Suprapubic skin (tissue), 4 donors: ENCODE results near the gene GFOD1. TPM values are rescaled to one million over a fixed set of nuclear protein-coding genes. Genes with fewer than 3 reads are reported as not detected.

ENCODE experiments used
- DNase-seq, 2 donors: peaks; one replicate each; pipeline ENCODE4 v3.0.0-alpha.2; 2019; ENCODE audit warnings: low spot score in 2 of 2
- H3K27ac ChIP-seq: fragments of 200-600 bp; sonication (generic); one replicate; pipeline ENCODE4 v1.5.1; 2019
- H3K27me3 ChIP-seq: fragments of 200-600 bp; sonication (generic); one replicate; pipeline ENCODE4 v1.5.1; 2019
- H3K36me3 ChIP-seq: fragments of 200-600 bp; sonication (generic); one replicate; pipeline ENCODE4 v1.5.1; 2019
- H3K4me1 ChIP-seq: fragments of 200-600 bp; sonication (generic); one replicate; pipeline ENCODE4 v1.5.1; 2019
- H3K4me3 ChIP-seq: fragments of 200-600 bp; sonication (generic); one replicate; pipeline ENCODE4 v1.5.1; 2019; ENCODE audit warnings: mild to moderate bottlenecking
- H3K9me3 ChIP-seq: fragments of 200-600 bp; sonication (generic); one replicate; pipeline ENCODE4 v1.5.1; 2019
- EP300 ChIP-seq: sonication (generic); formaldehyde crosslinking; IDR thresholded peaks from one replicate; pipeline ENCODE4 v1.6.1; 2017; ENCODE audit warnings: antibody characterized with exemption
- POLR2A ChIP-seq, 2 donors: fragments of 450-650 bp; IDR thresholded peaks; one replicate each; pipeline ENCODE4 v1.6.1; 2017; ENCODE audit warnings: antibody characterized with exemption in 2 of 2, mild to moderate bottlenecking in 2 of 2, moderate library complexity in 2 of 2
- POLR2AphosphoS5 ChIP-seq, 3 donors: sonication (generic); formaldehyde crosslinking; IDR thresholded peaks; one replicate each; pipeline ENCODE4 v1.6.1; 2017; ENCODE audit warnings: antibody characterized with exemption in 3 of 3
- WGBS: methylation state at CpG from one replicate; pipeline ENCODE4 v1.1.5; 2018; 5-methylcytosine and 5-hydroxymethylcytosine counted together
- total RNA-seq, 4 donors: library from RNA; depleted of rRNA; stranded (reverse); fragments of >200 nt; gene quantifications; one replicate each; pipeline ENCODE4 v1.1.0, GENCODE V29; 2016
- TF ChIP-seq, protein P1 (sequence below), 2 donors: fragments of 200-600 bp in 1 of 2; fragments of 450-650 bp in 1 of 2; sonication (generic) in 1 of 2; IDR thresholded peaks; one replicate each; pipeline ENCODE4 v1.5.1; 2016 to 2019; ENCODE audit warnings: antibody characterized with exemption in 2 of 2, mild to moderate bottlenecking in 1 of 2, moderate library complexity in 1 of 2

Gene GFOD1
- total RNA-seq, 4 donors from 2014 or later: 7.5 to 15.2 (median 13.7) TPM

DNA sequence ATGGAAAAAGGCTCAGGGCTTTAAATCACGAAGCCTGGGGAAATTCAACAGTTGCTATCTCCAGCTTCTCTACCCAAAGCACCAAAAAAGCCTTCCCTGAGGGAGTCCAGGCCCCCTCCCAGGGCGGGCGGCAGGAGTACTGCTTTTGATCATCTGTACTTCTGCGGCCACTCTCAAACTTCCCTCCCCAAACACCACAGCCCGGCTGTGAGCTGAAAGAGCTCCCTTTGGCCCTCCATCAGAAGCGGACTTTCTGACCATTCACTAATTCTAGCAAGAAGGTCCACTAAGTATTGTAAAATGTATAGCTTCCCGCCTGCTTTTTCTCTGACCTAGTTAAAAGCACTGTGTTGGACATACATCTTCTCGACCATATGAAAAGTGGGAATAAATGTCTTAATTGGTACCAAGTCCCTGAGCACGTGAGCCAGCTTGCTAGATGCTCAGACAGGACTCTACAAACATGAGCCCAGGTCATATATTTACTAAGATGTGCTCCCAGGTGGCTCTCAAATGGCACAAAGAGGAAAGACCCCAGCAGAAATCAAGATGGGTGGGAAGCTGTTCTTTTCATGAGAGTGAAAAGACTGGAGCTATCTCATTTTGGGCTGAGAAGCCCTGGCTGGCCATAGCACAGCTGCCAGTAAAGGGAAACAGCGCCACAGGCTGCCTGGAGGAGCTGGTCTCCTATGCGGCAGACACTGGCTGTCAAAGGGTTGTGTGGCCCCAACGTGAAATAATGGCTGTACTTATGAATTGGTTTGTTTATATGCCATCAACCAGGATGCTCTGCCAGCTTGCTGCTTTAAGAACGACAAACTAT is 58.6 kb downstream of the GFOD1 start:
- TF ChIP-seq, protein P1, sequence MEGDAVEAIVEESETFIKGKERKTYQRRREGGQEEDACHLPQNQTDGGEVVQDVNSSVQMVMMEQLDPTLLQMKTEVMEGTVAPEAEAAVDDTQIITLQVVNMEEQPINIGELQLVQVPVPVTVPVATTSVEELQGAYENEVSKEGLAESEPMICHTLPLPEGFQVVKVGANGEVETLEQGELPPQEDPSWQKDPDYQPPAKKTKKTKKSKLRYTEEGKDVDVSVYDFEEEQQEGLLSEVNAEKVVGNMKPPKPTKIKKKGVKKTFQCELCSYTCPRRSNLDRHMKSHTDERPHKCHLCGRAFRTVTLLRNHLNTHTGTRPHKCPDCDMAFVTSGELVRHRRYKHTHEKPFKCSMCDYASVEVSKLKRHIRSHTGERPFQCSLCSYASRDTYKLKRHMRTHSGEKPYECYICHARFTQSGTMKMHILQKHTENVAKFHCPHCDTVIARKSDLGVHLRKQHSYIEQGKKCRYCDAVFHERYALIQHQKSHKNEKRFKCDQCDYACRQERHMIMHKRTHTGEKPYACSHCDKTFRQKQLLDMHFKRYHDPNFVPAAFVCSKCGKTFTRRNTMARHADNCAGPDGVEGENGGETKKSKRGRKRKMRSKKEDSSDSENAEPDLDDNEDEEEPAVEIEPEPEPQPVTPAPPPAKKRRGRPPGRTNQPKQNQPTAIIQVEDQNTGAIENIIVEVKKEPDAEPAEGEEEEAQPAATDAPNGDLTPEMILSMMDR (IDR thresholded peaks at IDR 0.05): no peak
- no peak for TF ChIP-seq POLR2AphosphoS5 (IDR thresholded peaks at IDR 0.05)
- no peak for TF ChIP-seq EP300
- no peak for TF ChIP-seq POLR2A (IDR thresholded peaks at IDR 0.05)
- no peak for DNase-seq
- peaks cover 12% of the 10 kb centered on the region for H3K4me1 ChIP-seq
- H3K27ac ChIP-seq: peak overlapping the region; percentile 21
- no peaks in the 10 kb centered on the region for H3K9me3 ChIP-seq
- no peaks in the 10 kb centered on the region for H3K36me3 ChIP-seq
- H3K4me3 ChIP-seq: no peak overlapping the region
- WGBS: 85% methylated on average over 13 of the region's 13 CpGs
- no peaks in the 10 kb centered on the region for H3K27me3 ChIP-seq

DNA sequence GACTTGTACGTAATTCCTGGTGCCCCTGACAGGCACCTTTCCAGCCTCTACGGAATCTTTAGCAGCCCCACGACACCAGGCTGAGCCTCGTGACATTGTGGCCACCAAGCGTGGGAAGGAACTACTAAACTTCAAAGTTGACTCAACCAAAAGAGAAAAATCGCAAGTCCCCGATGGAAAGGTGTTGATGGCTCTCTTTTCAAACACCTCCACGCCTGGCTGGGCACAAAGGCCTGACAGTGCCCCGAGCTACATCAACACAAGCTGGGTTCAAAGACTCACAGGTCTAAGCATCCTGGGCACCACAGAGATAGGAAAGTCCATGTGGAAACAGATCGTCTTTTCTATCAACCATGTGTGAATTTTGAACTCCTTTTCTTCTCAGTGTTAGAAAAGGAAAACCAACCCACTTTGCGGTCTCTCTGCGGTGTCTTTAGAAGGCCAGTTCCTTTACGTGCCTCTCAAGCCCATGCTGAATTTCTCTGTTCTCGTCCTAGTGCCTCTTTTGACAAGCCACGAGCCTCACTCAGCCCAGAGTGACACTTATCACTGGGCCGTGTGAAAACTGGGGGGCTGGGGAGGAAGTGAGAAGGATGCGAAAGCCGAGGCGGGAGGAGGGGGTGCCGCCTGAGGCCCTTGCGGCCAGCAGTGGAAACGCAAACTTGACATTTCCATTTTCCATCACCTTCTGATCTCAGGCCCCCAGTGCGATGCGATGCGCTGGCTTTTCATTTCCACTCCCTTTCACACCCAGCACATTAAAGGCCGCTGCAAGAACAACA is 59.4 kb downstream of the GFOD1 start:
- H3K9me3 ChIP-seq: no peaks in the 10 kb centered on the region
- no peak overlapping the region for H3K4me3 ChIP-seq
- TF ChIP-seq, protein P1 (IDR thresholded peaks at IDR 0.05): no peak
- TF ChIP-seq EP300: no peak
- no peak for TF ChIP-seq POLR2AphosphoS5 (IDR thresholded peaks at IDR 0.05)
- no peak for TF ChIP-seq POLR2A (IDR thresholded peaks at IDR 0.05)
- no peak overlapping the region for H3K27ac ChIP-seq
- H3K27me3 ChIP-seq: no peaks in the 10 kb centered on the region
- peaks cover 12% of the 10 kb centered on the region for H3K4me1 ChIP-seq
- WGBS: 81% methylated on average over 25 of the region's 26 CpGs
- DNase-seq: no peak
- H3K36me3 ChIP-seq: no peaks in the 10 kb centered on the region

DNA sequence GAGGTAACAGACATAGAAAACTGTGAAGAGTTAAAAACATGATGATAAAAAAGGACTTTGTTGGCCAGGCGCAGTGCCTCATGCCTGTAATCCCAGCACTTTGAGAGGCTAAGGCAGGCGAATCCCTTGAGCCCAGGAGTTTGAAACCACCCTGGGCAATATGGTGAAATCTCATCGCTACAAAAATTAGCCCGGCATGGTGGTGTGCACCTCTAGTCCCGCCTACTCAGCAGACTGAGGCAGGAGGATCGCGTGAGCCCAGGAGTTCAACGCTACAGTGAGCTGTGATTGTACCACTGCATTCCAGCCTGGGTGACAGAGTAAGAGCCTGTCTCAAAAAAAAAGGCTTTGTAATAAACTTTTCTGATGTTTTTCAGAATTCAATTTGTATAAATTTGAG is 60.1 kb downstream of the GFOD1 start:
- DNase-seq: no peak
- TF ChIP-seq POLR2AphosphoS5 (IDR thresholded peaks at IDR 0.05): no peak
- TF ChIP-seq, protein P1 (IDR thresholded peaks at IDR 0.05): no peak
- TF ChIP-seq EP300: no peak
- TF ChIP-seq POLR2A (IDR thresholded peaks at IDR 0.05): no peak
- no peaks in the 10 kb centered on the region for H3K9me3 ChIP-seq
- no peaks in the 10 kb centered on the region for H3K27me3 ChIP-seq
- WGBS: 85% methylated on average over 8 of the region's 8 CpGs
- no peak overlapping the region for H3K4me3 ChIP-seq
- no peak overlapping the region for H3K27ac ChIP-seq
- peaks cover 15% of the 10 kb centered on the region for H3K4me1 ChIP-seq
- H3K36me3 ChIP-seq: no peaks in the 10 kb centered on the region

DNA sequence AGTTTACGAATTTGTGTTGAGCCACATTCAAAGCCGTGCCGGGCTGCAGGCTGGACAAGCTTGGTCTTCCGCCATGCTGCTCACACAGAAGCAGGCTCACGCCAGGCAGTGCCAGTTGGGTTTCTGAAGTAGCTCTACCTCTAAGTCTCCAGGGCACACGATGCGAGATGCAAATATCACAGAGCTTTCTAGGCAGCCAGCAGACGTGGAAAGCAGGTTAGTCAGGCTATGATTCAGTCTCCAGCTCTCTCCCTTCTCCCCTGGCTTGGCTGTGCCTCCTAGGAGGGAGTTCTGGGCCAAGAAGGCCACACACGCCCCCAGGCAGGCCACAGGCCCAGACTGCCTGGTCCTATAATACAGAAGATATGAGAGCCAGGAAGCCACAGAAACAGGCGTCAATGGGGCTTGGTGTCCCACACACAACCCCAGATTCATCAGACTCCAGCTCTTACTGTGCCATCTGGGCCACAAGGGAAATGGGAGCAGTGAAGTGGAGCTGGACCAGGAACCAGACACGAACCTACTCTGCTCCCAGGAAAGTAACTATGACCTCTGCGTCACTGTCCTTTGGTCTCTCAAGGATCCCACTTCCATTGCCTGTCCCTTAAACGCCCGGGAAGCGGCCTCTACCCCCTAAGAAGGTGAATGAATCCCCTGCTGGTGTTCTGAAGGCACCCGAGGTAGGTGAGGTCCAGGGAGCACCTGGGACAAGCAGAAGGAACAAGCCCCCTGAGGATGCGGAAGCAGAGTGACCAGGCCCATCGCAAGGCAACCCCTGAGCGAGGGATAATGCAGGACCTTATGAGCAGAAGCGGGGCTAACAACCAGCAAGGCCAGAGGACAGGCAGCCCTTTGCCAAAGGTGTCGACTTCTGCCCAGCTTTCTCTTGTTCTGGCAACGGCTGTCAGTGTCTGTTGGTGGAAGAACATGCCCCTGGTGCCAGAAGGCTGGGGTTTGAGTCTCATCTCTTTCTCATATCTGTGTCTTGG is 61.2 kb downstream of the GFOD1 start:
- Histone ChIP-seq H3K9me3 (no peaks in the 10 kb centered on the region), H3K27me3 (no peaks in the 10 kb centered on the region), H3K4me3 (no peak overlapping the region), H3K36me3 (no peaks in the 10 kb centered on the region), H3K27ac (no peak overlapping the region), H3K4me1 (peaks cover 24% of the 10 kb centered on the region)
- WGBS: 68% methylated on average over 21 of the region's 22 CpGs
- no peak for DNase-seq
- TF ChIP-seq, protein P1 (IDR thresholded peaks at IDR 0.05): no peak
- TF ChIP-seq EP300 (no peak), POLR2AphosphoS5 (IDR thresholded peaks at IDR 0.05) (no peak), POLR2A (IDR thresholded peaks at IDR 0.05) (no peak)
